Esophagus muscularis mucosa (tissue), 4 donors: ENCODE results near the gene BCL2L11. TPM values are rescaled to one million over a fixed set of nuclear protein-coding genes. Genes with fewer than 3 reads are reported as not detected.

Experiments
- DNase-seq: peaks from one replicate; pipeline ENCODE4 v3.0.0-alpha.2; 2017; ENCODE audit errors: extremely low spot score
- H3K27ac ChIP-seq, 4 donors: fragments of 200-600 bp; sonication (generic); replicated peaks in 1 of 4; 1 replicate in 3 of 4; 2 replicates in 1 of 4; pipeline ENCODE4 v1.5.1; 2016 to 2019; ENCODE audit warnings: mild to moderate bottlenecking in 1 of 4
- H3K27me3 ChIP-seq, 4 donors: fragments of 200-600 bp; sonication (generic); one replicate each; pipeline versions ENCODE4 v1.5.1 to v1.6.0; 2016 to 2019
- H3K36me3 ChIP-seq, 4 donors: fragments of 200-600 bp; sonication (generic); one replicate each; pipeline ENCODE4 v1.5.1; 2016 to 2019
- H3K4me1 ChIP-seq, 4 donors: fragments of 200-600 bp; sonication (generic); one replicate each; pipeline ENCODE4 v1.5.1; 2016 to 2019
- H3K4me3 ChIP-seq, 4 donors: fragments of 200-600 bp; sonication (generic); 1 replicate in 2 of 4; 2 replicates in 2 of 4; pipeline ENCODE4 v1.5.1; 2016 to 2019; ENCODE audit warnings: mild to moderate bottlenecking in 4 of 4, moderate library complexity in 1 of 4
- H3K9me3 ChIP-seq, 4 donors: fragments of 200-600 bp; sonication (generic); 1 replicate in 3 of 4; 2 replicates in 1 of 4; pipeline ENCODE4 v1.5.1; 2016 to 2019
- CTCF ChIP-seq, 3 experiments: fragments of 200-600 bp in 2 of 3; fragments of 450-650 bp in 1 of 3; sonication (generic) in 2 of 3; IDR thresholded peaks; one replicate each; pipeline ENCODE4 v1.5.1; 2017 to 2019; ENCODE audit warnings: antibody characterized with exemption in 3 of 3, mild to moderate bottlenecking in 2 of 3, moderate library complexity in 1 of 3
- EP300 ChIP-seq: sonication (generic); formaldehyde crosslinking; IDR thresholded peaks from one replicate; pipeline ENCODE4 v1.6.1; 2017; ENCODE audit warnings: antibody characterized with exemption
- POLR2A ChIP-seq: fragments of 450-650 bp; IDR thresholded peaks from one replicate; pipeline ENCODE4 v1.6.1; 2017; ENCODE audit warnings: antibody characterized with exemption, moderate library complexity, mild to moderate bottlenecking, low read depth
- POLR2AphosphoS5 ChIP-seq, 2 donors: sonication (generic); formaldehyde crosslinking; IDR thresholded peaks; one replicate each; pipeline ENCODE4 v1.6.1; 2017; ENCODE audit warnings: antibody characterized with exemption in 2 of 2
- WGBS: methylation state at CpG from one replicate; pipeline ENCODE4 v1.1.5; 2018; 5-methylcytosine and 5-hydroxymethylcytosine counted together
- intact Hi-C: fragments of 100-400 bp; cut with DNase I; formaldehyde crosslinking; loops from one replicate; pipeline ENCODE4 v1.15.1; 2023
- total RNA-seq, 4 donors: library from RNA; depleted of rRNA; stranded (reverse); fragments of >200 nt; gene quantifications; one replicate each; pipeline versions ENCODE4 v1.1.0 to v1.2.1, GENCODE V29; 2016

The BCL2L11 gene
- total RNA-seq, 4 donors from 2014 or later: 8.9 to 16.6 (median 13.0) TPM

- H3K36me3 ChIP-seq: peaks cover 0 to 34% (median 11%) of the 10 kb centered on the region in 4 donors
These were observed 34.0 kb downstream of the BCL2L11 start for GRCh38 chr2:111154758-111155157.

GRCh38 chr2:111155610-111156009, 34.9 kb downstream of the BCL2L11 start:
- no peak for DNase-seq
- H3K4me1 ChIP-seq: peaks cover 6 to 16% (median 10%) of the 10 kb centered on the region in 4 donors
- intact Hi-C loops: no loop called here
- H3K27ac ChIP-seq: no peak overlapping the region
- H3K4me3 ChIP-seq: no peak overlapping the region
- H3K27me3 ChIP-seq: no peaks in the 10 kb centered on the region
- TF ChIP-seq POLR2A: no peak
- no peak for TF ChIP-seq CTCF (IDR thresholded peaks at IDR 0.05)
- no peak for TF ChIP-seq EP300
- TF ChIP-seq POLR2AphosphoS5 (IDR thresholded peaks at IDR 0.05): no peak
- peaks cover 0 to 29% (median 11%) of the 10 kb centered on the region in 4 donors for H3K36me3 ChIP-seq
- WGBS: 70% methylated on average over 1 of the region's 1 CpG
- H3K9me3 ChIP-seq: no peaks in the 10 kb centered on the region

More at GRCh38 chr2:111154758-111155157, 34.0 kb downstream of the BCL2L11 start:
- no peak for DNase-seq
- no peak overlapping the region for H3K4me3 ChIP-seq
- TF ChIP-seq CTCF (IDR thresholded peaks at IDR 0.05) (no peak), POLR2A (no peak), EP300 (no peak), POLR2AphosphoS5 (IDR thresholded peaks at IDR 0.05) (no peak)
- H3K4me1 ChIP-seq: peaks cover 0 to 12% (median 6%) of the 10 kb centered on the region in 4 donors
- intact Hi-C loops: no loop called here
- no peaks in the 10 kb centered on the region for H3K27me3 ChIP-seq
- 96% methylated on average over 6 of the region's 6 CpGs for WGBS
- no peak overlapping the region for H3K27ac ChIP-seq
- no peaks in the 10 kb centered on the region for H3K9me3 ChIP-seq

- no peak overlapping the region for H3K27ac ChIP-seq
- no peak overlapping the region for H3K4me3 ChIP-seq
- peaks cover 10 to 26% (median 16%) of the 10 kb centered on the region in 4 donors for H3K4me1 ChIP-seq
- no peak for DNase-seq
- no peaks in the 10 kb centered on the region for H3K27me3 ChIP-seq
- peaks cover 0 to 21% (median 7%) of the 10 kb centered on the region in 4 donors for H3K36me3 ChIP-seq
- no peaks in the 10 kb centered on the region for H3K9me3 ChIP-seq
- WGBS: 93% methylated on average over 8 of the region's 8 CpGs
- intact Hi-C loops: no loop called here
- no peak for TF ChIP-seq CTCF (IDR thresholded peaks at IDR 0.05)
- no peak for TF ChIP-seq POLR2A
- no peak for TF ChIP-seq POLR2AphosphoS5 (IDR thresholded peaks at IDR 0.05)
- TF ChIP-seq EP300: no peak
These were observed 35.8 kb downstream of the BCL2L11 start for GRCh38 chr2:111156529-111156928.

- intact Hi-C loops: no loop called here
- no peak overlapping the region for H3K27ac ChIP-seq
- H3K27me3 ChIP-seq: no peaks in the 10 kb centered on the region
- 84% methylated on average over 5 of the region's 5 CpGs for WGBS
- TF ChIP-seq EP300 (no peak), POLR2AphosphoS5 (IDR thresholded peaks at IDR 0.05) (no peak), CTCF (IDR thresholded peaks at IDR 0.05) (no peak), POLR2A (no peak)
- no peak overlapping the region for H3K4me3 ChIP-seq
- no peaks in the 10 kb centered on the region for H3K9me3 ChIP-seq
- H3K4me1 ChIP-seq: peaks cover 16 to 32% (median 22%) of the 10 kb centered on the region in 4 donors
- H3K36me3 ChIP-seq: peaks cover 0 to 17% (median 4%) of the 10 kb centered on the region in 4 donors
- no peak for DNase-seq
These were observed 36.5 kb downstream of the BCL2L11 start for GRCh38 chr2:111157071-111157661.
